Activated naive CD4-positive, alpha-beta T cell treated with anti-CD3 and anti-CD28 coated beads, Interleukin-2, amount 50 U/mL, for 72 hours (primary cell): ENCODE measurements around the gene RNU1-3. TPM values are rescaled to one million over a fixed set of nuclear protein-coding genes. Genes with fewer than 3 reads are reported as not detected.
"Not testable (repeated sequence)": the region's sequence is repeated elsewhere in the genome, so short reads cannot be mapped to it uniquely, and the experiment has no call there.

Source experiments
- ATAC-seq, 2 donors: fragments of 150-1000 bp; cut with Tn5 transposase; 2 replicates each; pipeline ENCODE4 v1.10.0; 2021; ENCODE audit warnings: mild to moderate bottlenecking in 2 of 2, moderate library complexity in 2 of 2
- DNase-seq, 2 donors: peaks; one replicate each; pipeline ENCODE4 v3.0.0; 2021 to 2022; ENCODE audit warnings: low spot score in 2 of 2
- H3K27ac Mint-ChIP-seq, 2 donors: one replicate each; pipeline ENCODE4 v1.8.0; 2022; ENCODE audit warnings: mild to moderate bottlenecking in 2 of 2, mixed read lengths in 2 of 2
- H3K36me3 Mint-ChIP-seq, 2 donors: one replicate each; pipeline ENCODE4 v1.8.0; 2022; ENCODE audit warnings: mixed read lengths in 2 of 2
- H3K9me3 Mint-ChIP-seq, 2 donors: one replicate each; pipeline ENCODE4 v1.8.0; 2022; ENCODE audit warnings: mixed read lengths in 2 of 2
- total RNA-seq, 2 donors: library from RNA; stranded (reverse); gene quantifications; one replicate each; pipeline ENCODE4 v1.2.3, GENCODE V29; 2022

The RNU1-3 gene
- total RNA-seq, 2 donors from 2014 or later = 1,082 to 1,722 TPM

DNA sequence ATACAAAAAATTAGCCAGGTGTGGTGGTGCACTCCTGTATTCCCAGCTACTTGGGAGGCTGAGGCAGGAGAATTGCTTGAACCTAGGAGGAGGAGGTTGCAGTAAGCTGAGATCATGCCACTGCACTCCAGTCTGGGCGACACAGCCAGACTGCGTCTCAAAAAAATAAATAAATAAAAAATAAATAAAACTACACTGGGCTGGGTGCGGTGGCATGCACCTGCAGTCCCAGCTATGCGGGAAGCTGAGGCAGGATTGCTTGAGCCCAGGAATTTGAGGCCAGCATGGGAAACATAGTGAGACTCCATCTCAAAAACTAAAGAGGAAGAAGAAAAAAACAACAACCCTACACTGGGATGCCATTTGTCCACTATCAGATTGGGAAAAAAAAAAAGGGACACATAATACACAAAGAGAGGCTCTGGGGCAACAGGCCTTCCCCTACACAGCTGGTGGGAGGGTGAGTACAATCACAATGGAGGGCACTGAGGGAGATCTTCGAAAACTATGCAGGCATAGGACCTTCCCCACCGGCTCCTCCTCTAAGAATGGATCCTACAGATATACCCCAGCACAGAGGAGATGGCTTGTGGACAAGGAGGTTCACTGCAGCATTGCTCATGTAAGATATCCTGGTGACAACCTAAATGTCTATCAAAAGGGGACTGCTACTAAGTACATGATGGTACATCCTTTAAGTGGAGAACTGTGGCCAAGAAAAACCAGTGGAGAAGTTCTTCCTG lies 33.0 kb downstream of the RNU1-3 start:
- H3K27ac Mint-ChIP-seq = peak overlapping the region in 1 of 2 donors; percentile 14
- not testable (repeated sequence) for ATAC-seq, H3K36me3 Mint-ChIP-seq, H3K9me3 Mint-ChIP-seq
- peak; percentile 3 to 44 for DNase-seq

DNA sequence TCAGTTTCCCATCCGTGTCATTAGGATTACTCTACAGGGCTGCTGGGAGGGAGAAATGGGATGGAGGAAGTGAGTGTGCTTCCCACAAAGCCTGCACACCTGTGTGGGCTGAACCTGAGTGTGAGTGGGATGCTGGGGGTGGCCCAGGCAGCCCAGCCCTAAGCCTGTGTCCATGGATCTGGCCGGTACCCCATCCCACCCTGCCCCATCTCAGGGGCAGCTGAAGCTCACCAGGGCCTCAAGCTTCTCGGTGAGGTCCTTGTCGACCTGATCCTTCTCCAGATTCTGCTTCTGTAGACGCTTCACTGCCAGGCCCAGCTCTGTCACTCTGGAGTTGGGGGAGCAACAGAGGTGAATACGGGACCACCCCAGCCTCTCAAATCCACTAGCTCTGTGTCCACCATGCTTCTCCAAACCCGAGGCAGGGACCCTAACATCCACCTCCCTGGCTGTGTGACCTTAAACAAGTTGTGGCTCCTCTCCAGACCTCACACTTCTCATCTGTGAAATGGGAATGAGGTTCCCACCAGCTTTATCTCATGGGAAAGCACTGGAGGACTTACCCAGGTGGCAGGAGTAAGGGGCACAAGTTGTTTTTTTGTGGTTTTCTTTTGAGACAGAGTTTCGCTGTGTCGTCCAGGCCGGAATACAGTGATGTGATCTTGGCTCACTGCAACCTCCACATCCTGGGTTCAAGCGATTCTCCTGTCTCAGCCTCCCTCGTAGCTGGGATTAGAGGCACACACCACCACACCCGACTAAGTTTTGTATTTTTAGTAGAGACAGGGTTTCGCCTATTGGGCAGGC lies 34.5 kb downstream of the RNU1-3 start:
- peak in 1 of 2 donors; percentile 35 for DNase-seq
- H3K27ac Mint-ChIP-seq, H3K9me3 Mint-ChIP-seq, H3K36me3 Mint-ChIP-seq, ATAC-seq: not testable (repeated sequence)

GRCh38 chr1:16631248-16632043 lies 35.3 kb downstream of the RNU1-3 start:
- DNase-seq (peak in 1 of 2 donors; percentile 63), ATAC-seq (no peak)
- no peaks in the 10 kb centered on the region for H3K9me3 Mint-ChIP-seq
- peaks cover 4 to 9% of the 10 kb centered on the region in 2 donors for H3K36me3 Mint-ChIP-seq
- H3K27ac Mint-ChIP-seq = no peak overlapping the region

DNA sequence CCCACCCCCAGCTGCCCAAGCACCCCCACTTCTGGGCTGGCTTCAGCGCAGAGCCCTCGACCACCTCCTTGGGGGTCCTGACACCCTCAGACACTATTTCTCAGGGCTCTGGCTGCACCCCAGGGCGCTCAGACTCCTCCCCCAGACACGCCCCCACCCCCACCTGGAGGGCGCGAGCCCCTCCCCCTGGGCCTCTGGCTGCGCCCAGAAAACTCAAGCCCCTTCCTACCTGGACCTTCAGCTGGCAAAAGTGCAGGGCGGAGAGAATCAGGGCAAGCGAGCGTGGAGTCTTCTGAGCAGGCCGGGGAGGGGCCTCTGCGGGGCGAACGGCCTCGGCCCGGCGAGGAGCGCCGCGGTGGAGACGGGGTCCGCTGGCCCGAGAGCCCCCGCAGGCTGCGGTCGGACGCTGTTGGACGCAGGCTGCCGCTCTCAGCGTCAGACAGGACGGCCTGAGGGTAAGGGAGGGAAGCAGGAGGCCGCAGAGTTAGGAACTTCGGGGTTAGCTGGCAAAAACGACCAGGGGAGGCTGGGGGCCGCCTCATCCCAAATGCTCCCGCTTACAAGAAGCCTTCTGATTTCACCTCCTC lies 36.0 kb downstream of the RNU1-3 start:
- Mint-ChIP-seq H3K36me3 (peaks cover 4 to 16% of the 10 kb centered on the region in 2 donors), H3K27ac (peak overlapping the region in 1 of 2 donors; percentile 59), H3K9me3 (no peaks in the 10 kb centered on the region)
- peak in 1 of 2 donors; percentile 55 for DNase-seq
- no peak for ATAC-seq

DNA sequence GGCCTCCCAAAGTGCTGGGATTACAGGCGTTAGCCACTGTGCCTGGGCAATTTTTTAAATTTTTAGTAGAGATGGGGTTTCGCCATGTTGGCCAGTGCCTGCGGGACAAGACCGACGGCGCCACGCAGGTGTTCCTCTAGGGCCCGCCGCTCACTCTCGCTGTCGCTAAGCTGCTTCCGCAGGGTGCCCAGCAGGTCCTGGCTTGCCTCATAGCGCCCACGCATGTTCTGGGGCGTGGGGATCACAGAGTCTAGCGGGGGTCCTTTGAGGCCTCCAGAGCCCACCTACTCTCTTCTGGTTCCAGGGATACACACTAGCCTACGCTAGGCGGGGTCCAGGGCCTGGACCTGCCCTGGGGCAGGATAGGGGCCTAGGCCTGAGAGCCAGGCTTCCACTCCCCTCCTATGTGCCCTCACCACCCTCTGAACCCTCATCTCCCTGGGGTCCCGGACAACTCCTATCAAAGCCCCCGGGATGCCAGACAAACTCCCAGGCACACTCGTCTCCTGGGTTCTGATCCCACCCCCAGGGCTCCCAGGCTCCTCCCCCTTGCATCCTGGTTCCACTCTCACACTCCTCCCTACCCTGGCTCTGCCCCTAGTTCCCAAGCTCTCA lies 36.7 kb downstream of the RNU1-3 start:
- not testable (repeated sequence) for H3K9me3 Mint-ChIP-seq, ATAC-seq
- H3K27ac Mint-ChIP-seq = peak overlapping the region; percentile 59 to 62
- DNase-seq = peak in 1 of 2 donors; percentile 57
- H3K36me3 Mint-ChIP-seq = peaks cover 4 to 17% of the 10 kb centered on the region in 2 donors

DNA sequence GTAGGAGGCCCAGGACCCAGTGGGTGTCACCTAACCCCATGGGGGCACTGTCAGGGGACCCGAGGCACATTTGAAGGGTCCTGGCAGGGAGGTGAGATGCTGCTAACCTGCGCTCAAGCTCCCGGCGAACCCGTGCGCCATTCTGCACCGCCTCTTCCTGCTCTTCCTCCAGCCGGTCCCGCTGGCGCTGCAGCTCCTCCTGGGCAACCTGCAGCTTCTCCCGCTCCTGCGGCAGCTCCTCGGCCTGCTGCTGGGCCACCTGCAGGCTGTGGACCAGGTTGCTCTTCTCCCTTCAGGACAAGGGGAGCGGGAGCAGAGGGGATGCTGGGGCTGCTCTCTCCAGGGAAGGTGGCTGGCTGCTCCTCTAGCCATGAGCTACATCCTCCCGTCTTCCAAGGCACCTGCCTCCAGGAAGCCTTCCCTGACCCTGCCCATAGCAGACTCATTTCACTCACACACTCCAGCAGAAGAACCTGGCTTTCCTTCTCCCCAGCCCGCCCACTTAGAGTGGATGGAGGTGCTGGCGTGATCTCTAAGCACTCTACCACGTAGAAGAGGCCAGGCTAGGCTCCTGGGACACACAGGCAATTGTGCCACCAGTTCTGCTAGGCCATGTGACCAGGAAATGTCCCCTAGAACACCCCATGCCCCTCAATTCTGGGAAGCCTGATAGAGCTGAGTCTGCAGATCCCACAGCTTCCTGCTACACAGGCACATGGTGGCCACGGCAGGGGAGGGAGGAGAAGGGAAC lies 38.2 kb downstream of the RNU1-3 start:
- ATAC-seq (no peak), DNase-seq (peak in 1 of 2 donors; percentile 57)
- Mint-ChIP-seq H3K9me3 (no peaks in the 10 kb centered on the region), H3K27ac (no peak overlapping the region), H3K36me3 (peaks cover 0 to 17% of the 10 kb centered on the region in 2 donors)

DNA sequence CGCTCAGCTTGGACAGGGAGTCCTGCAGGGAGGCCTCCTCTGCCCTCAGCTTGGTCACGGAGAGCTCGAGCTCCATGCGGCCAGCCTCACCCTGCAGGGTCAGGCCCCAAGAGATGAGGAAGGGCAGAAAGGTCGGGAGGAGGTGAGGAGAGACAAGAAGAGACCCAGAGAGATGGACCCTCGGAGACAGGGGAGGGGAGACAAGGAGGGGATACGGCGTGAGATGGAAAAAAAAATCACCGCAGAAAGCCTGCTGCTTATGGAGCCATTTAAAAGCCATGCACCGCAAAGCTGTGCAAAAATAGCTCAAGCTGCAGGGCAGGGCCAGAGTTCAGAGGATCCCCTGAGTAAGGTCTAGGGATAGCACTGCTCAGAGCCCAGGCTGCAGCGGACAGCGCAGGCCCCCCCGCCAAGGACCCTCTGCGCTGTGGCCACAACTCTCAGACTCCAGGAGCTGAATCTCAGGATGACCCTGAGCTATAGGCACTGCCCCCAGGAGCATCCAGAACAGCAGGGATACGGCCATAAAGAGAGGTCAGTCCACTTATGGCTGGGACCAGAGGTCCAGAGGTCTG lies 40.3 kb downstream of the RNU1-3 start:
- ATAC-seq, H3K9me3 Mint-ChIP-seq: not testable (repeated sequence)
- peak in 1 of 2 donors; percentile 57 for DNase-seq
- Mint-ChIP-seq H3K36me3 (peaks cover 0 to 17% of the 10 kb centered on the region in 2 donors), H3K27ac (peak overlapping the region in 1 of 2 donors; percentile 57)

DNA sequence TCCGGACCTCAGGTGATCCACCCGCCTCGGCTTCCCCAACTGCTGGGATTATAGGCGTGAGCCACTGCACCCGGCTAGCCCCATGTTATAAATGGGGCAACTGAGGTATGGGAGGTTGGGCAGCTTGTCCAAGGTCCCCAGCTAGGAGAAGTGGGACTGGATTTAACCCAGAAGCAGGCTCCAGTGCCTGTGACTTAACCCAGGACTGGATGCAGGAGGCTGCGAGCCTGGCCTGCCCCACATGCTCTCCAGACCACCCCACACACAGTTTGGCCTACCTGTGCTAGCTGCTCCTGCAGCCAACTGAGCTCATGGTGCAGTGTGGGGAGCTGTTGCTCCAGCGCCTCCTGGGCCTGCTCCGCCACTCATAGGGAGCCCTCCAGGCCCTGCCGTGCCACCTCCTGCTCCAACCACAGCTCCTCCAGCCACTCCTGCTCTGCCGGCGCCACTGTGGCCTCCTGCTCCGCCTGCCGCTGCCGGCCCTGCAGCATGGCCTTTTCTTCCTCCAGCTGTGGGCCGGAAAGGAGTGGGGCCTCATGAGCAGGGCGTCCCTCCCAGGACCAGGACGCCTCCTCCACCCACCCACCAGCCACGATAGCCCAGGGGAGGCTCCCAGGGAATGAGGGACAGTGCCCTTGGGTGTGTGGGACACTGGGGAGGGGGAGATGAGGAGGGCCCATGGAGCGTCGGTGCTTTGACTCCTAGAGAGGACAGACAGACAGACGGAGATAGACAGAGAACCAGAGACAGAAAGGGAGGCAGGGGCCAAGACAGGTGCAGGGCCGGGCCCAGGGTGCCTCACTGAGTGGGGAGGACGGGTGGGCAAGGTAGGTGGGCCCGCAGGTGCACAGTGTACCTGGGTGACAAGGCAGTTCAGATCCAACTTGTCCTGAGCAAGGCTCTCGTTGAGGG lies 41.0 kb downstream of the RNU1-3 start:
- ATAC-seq = no peak
- Mint-ChIP-seq H3K36me3 (peaks cover 0 to 17% of the 10 kb centered on the region in 2 donors), H3K27ac (peak overlapping the region in 1 of 2 donors; percentile 57), H3K9me3 (no peaks in the 10 kb centered on the region)
- DNase-seq = peak in 1 of 2 donors; percentile 62

DNA sequence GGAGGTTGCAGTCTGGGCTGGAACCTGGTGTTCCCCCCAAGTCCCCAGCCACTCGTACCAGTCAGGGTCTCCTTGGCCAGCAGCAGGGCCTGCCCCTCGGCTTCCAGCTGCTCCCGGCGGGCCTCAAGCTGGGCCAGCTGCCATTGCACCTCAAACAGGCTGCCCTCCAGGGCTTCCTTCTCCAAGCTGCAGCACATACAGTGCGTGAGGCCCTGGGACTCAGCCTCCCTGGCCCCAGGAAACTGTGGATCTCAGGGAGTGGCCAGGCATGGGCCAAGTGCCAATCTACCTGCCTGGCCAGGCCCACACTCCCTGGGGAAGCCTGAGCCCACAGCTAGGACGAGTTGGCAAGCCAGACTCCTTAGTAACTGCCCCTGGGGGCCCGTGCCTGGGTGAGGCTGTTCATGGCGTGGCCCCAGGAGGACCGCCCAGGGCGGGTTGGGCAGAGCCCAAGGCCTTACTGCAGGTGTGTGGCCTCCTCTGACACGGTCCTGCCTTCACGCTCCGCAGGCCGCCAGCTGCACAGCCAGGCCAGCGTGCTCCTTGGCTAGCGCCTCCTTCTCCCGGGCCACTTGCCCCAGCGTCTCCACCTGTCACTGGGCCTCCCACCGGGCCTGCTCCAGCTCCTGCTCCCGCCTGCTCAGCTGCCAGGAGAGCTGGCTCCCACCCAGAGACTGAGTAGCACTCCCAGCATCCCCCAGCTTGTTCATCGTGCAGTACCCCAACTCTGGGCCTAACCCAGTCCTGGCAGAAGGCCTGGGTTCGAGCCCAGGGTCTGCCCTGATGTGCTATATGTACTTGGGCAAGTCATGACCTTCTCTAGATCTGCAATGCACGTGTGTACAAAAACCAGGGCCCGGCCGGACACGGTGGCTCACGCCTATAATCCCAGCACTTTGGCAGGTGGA lies 42.7 kb downstream of the RNU1-3 start:
- H3K27ac Mint-ChIP-seq, ATAC-seq, H3K9me3 Mint-ChIP-seq: not testable (repeated sequence)
- H3K36me3 Mint-ChIP-seq = peaks cover 0 to 17% of the 10 kb centered on the region in 2 donors
- DNase-seq = peak in 1 of 2 donors; percentile 63

- H3K9me3 Mint-ChIP-seq, ATAC-seq, H3K27ac Mint-ChIP-seq: not testable (repeated sequence)
- DNase-seq = peak in 1 of 2 donors; percentile 55
- H3K36me3 Mint-ChIP-seq = peaks cover 0 to 12% of the 10 kb centered on the region in 2 donors
Measured at GRCh38 chr1:16623337-16623736, 43.4 kb downstream of the RNU1-3 start.

DNA sequence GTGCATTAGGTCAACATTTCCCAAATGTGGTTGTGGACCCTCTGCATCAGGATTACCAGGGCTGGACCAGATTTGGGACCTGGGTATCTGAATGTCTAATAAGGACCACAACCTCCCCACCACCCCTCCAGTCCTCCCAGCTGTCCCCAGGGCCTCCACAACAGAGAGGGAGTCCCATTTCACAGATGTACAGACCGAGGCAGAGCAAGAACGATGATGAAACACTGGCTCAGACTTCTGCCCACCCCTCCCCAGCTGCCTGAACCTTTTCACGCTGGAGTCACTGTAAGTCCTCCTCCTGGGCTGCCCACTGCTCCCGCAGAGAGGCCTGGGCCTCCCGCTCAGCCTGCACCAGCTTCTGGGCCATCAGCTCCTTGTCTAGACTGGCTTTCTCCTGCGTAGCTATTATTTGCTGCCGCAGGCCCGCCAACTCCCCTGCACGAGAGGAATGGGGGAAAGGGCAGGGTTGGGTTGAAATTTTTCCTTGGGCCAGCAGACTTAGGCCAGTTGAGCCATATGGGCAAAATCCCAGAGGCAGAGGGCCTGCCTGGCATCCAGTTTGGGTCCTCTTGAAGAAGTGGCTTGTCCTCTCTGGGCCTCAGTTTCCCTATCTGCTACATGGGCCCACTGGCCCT lies 45.0 kb downstream of the RNU1-3 start:
- not testable (repeated sequence) for ATAC-seq, H3K36me3 Mint-ChIP-seq, H3K27ac Mint-ChIP-seq, H3K9me3 Mint-ChIP-seq
- DNase-seq = peak in 1 of 2 donors; percentile 58

DNA sequence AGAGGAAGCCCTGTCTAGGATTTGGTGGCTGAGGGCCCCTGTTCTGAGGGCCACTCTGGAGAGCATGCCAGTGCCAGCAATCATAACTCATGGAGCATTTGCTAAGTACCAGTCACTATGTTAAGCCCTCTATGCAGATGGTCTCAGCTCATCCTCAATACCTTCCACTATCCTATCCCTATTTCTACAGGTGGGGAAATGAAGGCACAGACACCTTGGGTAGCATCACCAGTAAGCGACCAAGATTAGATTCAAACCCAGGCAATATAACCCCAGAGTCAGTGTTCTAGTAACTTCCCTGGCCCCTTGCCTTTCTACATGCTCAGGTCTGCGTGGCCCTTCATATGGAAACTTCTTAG lies 45.5 kb downstream of the RNU1-3 start:
- no peak for DNase-seq
- H3K9me3 Mint-ChIP-seq = no peaks in the 10 kb centered on the region
- peak in 1 of 2 donors; percentile 35 for ATAC-seq
- peaks cover 0 to 6% of the 10 kb centered on the region in 2 donors for H3K36me3 Mint-ChIP-seq
- H3K27ac Mint-ChIP-seq = no peak overlapping the region
